Neural progenitor cell (in vitro differentiated cells): ENCODE data around the gene RNF4.

Source experiments
- EZH2 ChIP-seq: fragments of 200-600 bp; sonication (generic); IDR thresholded peaks from 2 replicates; pipeline ENCODE4 v1.6.1; 2017; ENCODE audit warnings: antibody characterized with exemption, mild to moderate bottlenecking, moderate library complexity
- TF ChIP-seq, protein P1 (sequence below): fragments of 200-600 bp; sonication (generic); IDR thresholded peaks from 2 replicates; pipeline ENCODE4 v1.5.1; 2017; ENCODE audit warnings: antibody characterized with exemption, mild to moderate bottlenecking

- TF ChIP-seq, protein P1, sequence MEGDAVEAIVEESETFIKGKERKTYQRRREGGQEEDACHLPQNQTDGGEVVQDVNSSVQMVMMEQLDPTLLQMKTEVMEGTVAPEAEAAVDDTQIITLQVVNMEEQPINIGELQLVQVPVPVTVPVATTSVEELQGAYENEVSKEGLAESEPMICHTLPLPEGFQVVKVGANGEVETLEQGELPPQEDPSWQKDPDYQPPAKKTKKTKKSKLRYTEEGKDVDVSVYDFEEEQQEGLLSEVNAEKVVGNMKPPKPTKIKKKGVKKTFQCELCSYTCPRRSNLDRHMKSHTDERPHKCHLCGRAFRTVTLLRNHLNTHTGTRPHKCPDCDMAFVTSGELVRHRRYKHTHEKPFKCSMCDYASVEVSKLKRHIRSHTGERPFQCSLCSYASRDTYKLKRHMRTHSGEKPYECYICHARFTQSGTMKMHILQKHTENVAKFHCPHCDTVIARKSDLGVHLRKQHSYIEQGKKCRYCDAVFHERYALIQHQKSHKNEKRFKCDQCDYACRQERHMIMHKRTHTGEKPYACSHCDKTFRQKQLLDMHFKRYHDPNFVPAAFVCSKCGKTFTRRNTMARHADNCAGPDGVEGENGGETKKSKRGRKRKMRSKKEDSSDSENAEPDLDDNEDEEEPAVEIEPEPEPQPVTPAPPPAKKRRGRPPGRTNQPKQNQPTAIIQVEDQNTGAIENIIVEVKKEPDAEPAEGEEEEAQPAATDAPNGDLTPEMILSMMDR, result no peak
- TF ChIP-seq EZH2, result no peak
Measured at GRCh38 chr4:2443956-2444740, 24.8 kb upstream of the RNF4 start.
